ENCODE data around the gene CSMD2.
"Not testable (repeated sequence)": the region's sequence is repeated elsewhere in the genome, so short reads cannot be mapped to it uniquely, and the experiment has no call there.

The CSMD2 gene

DNA sequence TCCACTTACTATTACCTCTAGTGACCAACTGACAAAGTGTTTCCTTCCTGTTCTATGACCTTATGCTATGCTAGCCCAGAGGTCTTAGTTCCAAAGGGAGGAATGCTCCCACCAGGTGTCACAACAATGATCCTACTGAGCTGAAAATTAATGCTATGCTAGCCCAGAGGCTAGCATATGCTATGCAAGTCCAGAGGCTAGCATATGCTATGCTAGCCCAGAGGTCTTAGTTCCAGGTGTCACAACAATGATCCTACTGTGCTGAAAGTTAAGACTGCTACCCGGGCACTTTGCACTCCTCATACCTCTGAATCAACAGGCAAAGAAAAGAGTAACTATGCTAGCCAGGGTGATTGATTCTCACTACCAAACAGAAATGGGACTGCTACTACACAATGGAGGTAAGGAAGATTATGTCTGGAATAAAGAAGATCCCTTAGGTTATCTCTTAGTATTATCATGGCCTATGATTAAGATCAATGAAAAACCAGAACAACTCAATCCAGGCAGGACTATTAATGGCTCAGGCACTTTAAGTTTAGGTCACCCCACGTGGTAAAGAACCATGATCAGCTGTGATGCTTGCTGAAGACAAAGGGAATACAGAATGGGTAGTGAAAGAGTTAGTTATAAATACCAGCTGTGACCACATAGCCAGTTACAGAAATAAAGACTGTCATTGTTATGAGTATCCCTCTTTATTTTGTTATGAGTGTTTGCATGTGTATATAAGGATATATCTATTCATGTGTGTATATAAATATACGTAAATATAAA, 114.1 kb downstream of the CSMD2 start:
- DNase-seq = no peak

DNA sequence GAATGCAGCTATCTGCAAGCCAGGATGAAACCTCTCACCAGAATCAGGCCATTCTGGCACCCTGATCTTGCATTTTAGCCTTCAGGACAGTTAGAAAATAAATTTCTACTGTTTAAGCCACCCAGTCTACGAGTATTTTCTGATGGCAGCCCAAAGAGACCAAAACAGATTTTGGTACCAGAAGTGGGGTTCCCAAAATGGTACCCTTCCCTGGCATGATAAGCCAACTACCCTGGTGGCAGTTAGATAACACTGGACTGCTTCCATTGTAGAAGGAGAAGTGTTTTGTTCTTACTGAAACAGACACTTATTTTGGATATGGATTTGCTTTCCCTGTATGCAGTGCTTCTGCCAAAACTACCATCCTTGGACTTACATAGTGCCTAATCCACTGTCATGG, 115.0 kb downstream of the CSMD2 start:
- no peak for DNase-seq

DNA sequence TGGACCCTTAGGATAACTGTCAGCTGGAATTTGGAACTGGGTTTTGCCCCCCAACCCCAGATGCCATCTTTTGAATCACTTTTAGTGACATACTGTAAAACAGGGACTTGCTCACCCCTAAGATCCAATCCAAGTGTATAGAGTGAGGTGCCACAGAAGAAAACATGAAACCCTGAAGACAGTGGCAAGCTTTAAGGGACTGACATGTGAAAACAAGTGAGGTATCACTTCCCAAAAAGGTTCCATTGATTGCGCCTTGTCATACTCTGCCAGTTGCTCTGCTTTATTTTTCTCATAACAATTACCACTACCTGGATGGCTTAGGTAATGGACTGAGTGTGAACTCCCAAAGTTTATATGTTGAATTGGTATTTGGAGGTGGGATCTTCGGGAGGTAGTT, 115.6 kb downstream of the CSMD2 start:
- DNase-seq = no peak

DNA sequence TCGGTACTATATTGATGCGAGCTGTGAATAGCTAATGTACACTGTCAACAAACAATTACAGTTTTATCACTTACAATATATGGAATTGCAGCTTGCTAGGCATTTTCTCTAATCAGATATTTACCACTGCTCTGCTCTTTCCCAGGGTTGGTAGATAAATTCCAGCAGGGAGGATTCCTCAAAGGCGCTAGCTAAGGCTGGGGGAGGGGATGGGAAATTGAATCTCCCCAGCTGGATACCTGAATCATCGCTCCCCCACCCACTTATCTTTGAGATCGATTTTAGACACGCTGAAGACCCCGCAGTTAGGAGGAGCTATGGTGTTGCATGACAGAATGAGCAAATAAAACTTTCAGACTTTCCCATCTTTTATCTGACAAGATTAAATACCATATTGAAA, 127.2 kb downstream of the CSMD2 start:
- DNase-seq = no peak

DNA sequence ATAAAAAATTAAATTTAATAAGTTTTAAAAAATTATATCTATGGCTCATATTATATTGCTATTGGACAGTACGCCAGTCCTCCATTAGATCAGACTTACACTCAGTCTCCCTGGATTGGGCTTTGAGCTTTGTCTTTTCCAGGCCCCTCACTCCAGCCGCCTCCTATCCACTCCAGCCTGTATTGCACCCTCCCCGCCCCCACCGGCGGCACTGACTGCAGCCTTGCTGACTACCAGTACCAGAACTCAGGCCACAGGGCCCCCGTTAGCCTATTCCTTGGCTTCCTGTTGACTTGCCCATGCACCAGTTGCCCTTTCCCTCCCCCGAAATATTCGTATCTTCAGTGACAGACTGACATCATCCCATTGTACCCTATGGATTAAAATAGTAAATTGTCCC, 127.9 kb downstream of the CSMD2 start:
- DNase-seq = no peak

DNA sequence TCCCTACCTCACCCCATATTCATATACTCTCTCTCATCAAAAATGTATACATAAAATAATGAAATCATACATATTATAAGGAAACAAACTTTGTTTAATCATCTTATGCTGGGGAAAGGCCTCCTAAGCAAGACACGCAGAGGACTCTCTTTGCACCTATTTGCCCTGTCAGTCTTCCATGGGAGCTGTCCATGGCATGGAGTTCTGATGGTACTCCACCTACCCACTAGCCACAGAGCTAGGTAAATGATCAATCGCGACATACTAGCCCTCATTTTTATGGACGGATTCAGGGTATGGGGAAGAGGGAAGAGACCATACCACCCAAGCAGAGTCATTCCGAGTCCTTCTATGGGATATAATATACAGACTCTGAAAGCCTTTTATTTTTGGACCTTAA, 131.0 kb downstream of the CSMD2 start:
- DNase-seq = no peak

DNA sequence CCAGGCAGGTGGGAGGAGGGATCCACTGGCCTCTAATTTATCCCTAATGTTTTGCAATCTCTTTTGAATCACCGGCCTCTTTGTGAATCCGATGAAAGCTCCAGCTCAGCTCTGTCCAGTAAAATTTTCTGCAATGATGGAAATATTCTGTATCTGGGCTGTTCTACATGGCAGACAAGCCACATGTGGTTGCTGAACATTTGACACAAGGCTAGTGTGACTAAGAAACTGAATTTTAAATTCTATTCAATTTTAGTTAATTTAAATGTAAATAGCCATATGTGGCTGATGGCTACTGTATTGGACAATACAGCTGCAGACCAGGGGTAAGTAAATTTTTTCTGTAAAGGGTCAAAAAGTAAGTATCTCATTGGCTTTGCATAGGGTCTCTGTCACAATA, 135.1 kb downstream of the CSMD2 start:
- no peak for DNase-seq

DNA sequence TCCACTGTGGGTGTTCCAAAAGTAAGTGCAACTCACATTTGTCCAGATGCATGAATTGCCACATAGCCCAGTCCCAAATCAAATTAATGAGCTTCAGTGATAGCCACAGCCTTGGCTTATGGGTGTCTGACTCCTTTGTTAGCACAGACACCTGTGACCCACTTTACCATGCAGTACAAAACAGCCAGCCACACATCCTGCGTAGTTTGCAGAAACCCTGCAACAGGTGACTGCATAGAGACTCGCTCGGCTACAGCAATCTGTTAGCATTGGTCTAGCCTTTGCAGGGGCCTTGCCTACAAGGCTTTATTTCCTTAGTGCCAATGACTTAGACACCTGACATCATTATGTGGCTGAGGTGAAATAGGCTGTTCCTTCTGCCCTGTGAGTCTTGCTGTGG, 135.5 kb downstream of the CSMD2 start:
- DNase-seq = no peak

DNA sequence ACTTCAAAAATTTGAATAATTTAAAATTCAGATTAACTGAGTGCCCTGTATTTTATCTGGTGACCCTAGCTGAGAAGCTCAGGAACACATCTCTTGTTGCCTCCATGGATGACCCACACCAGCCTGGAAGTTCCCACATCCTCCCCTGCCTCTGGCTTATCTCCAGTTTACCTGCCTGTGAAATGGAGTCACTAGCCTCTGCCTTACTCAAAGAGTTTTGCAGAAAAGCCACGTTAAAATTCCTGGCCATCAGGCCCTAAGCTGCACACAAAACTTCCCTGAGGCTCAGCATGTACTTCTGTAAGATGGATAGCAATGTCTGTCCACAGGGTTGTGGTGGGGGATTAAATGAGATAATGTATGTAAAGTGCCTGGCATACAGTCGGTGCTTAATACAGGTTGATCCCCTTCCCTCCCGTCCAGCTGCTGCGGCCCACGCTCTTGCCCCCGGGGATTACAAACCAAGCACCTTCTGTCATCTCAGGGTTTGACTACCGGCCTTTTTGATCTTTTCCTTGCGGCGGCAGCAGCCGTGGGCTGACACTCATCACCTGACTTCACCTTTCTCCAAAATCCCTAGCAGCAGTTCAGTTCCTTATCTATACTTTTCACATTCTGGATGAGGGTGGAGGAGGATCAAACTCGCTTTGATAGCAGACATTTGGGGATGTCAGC, 136.5 kb downstream of the CSMD2 start:
- no peak for DNase-seq

DNA sequence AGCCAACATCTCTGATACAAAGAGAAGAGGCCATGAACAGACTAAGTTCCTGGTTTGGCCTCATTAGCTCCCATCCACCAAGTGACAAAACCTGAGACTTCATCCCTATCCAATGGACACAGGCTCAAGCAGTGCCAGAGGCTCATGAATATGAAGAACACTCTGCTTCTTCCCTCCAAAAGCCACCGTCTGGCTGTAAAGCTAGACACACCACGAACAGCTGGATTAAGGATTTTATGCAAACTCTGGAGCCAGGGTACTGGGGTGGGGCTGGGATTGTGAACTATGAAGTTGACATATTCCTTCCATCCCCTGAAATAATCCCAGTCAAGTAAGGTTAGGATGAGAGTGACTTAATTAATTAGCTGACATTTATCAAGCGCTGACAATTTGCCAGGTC, 139.4 kb downstream of the CSMD2 start:
- no peak for DNase-seq

DNA sequence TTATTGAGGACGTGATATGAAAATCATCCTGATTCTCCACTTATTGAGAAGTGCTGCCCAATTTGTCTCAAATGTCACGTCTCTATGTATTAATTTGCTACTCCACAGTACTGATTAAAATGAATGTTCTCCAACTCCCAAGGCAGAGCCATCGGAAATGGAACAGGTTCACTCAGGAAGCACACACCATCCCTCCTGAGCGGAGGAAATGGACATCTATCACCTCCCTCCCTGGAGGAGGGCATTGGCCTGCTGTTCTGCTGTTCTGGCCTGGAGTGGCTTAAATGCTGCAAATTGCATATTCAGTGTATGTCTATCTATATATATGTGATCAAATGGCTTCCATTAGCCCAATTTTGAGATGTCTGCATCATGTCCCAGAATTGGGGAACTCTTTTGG, 140.5 kb downstream of the CSMD2 start:
- DNase-seq = no peak

DNA sequence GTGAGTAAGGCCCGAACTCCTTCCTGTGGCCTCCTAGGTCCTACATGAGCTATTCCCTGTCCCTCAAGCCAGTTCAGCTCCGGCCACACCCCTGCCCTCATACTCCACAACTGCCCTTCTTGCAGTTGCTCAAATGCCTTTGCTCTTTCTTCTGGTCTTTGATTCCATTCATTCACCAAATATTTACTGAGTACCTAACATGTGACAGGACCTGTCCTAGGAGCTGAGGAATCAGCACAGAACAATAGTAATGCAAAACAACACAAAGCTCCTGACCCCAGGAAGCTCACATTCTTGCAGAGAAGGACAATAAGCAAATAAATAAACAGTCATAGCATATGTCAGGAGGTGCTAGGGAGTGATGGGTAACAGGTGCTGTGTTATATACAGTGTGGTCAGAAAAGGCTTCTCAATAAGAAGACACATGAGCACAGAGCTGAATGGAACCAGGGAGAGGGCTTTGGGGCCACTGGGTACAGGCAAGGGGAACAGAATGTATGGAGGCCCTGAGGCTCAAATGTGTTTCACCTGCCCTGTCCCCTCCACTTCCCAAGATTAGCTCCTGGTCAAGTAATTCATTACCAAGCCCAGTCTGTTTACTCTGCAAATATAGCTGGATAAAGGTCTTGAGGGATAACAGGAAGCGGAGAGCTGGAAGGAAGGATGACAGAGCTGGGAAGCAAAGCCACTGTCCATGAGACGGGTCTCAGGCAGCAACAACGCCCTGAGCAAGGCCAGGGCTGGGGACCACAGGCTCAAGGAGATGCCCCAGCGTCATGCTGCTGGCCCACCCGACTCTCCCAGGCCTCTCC, 145.1 kb downstream of the CSMD2 start:
- DNase-seq = no peak

DNA sequence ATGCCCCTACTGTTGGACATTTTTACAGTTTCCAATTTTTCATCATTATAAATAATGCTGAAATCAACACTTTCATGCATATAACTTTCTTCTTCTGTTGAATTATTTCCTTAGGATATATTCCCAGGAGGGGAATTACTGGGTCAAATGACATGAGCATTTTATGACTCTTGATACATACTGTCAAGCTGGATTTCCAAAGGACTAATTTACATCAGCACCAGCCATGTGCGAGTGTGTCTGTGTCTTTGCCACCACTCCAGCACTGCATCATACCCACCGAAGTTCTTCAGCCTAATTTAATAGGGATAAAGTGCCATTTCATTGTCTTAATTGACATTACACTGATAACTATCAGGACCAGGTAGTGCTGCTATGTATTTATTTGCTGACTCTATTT, 146.7 kb downstream of the CSMD2 start:
- DNase-seq = no peak

DNA sequence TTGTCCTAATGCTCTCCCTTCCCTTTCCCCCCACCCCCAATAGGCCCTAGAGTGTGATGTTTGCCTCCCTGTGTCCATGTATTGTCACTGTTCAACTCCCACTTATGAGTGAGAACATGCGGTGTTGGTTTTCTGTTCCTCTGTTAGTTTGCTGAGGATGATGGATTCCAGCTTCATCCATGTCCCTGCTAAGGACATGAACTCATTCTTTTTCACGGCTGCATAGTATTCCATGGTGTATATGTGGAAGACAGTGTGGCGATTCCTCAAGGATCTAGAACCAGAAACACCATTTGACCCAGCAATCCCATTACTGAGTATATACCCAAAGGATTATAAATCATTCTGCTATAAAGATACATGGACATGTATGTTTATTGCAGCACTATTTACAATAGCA, 148.7 kb downstream of the CSMD2 start:
- not testable (repeated sequence) for DNase-seq

DNA sequence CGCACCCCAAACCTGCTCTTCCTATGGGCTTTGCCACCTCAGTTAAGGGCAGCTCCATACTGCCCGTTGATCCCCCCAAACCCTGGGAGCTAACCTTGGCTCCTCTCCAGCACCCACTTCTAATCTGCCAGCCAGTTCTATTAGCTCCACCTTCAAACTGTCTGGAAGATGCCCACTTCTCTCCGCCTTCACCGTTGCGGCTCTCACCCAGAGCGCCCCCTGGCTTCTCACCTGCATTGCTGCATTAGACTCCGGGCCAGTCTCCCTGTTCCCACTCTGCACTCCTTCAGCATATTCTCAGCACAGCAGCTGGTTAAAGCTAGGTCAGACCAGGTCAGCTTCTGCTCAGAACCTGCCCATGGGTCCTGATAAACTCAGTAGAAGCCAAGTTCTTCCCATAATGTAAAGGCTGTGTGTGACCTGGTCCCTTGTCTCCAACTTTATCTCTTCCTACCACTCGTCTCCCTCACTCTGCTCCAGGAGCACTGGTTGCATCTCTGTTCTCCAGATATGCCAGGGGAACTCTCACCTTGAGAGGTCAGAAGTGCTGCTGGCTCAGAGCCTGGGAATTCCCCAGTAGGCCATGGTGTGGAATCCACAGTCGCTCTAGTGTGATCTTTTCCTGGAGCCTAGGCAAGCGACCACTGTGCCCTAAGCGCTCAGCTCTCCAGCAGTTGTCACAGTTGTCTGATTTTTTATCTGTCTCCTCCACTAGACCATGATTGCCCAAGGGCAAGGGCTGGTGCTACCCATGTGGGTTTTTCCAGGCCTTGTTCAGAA, 150.9 kb downstream of the CSMD2 start:
- DNase-seq = no peak

DNA sequence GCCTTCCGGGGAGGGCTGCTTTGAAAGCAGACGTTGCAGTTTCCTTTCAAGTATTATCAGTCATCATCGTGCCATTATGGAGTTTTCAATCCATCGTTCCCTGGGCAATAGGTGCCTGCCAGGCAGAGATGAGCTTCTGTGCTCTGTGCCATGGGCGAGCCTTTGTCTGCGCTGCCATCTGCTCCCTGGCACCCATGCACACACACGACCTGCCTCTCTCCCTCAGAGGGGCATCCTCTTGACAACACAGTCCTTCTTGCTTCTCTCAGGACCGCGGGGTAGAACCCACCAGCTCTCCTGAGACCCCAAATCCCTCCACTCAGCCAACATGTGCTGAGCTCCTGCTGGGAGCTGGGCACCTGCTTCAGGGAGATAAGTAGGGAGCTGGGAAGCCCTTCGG, 151.9 kb downstream of the CSMD2 start:
- DNase-seq = no peak

DNA sequence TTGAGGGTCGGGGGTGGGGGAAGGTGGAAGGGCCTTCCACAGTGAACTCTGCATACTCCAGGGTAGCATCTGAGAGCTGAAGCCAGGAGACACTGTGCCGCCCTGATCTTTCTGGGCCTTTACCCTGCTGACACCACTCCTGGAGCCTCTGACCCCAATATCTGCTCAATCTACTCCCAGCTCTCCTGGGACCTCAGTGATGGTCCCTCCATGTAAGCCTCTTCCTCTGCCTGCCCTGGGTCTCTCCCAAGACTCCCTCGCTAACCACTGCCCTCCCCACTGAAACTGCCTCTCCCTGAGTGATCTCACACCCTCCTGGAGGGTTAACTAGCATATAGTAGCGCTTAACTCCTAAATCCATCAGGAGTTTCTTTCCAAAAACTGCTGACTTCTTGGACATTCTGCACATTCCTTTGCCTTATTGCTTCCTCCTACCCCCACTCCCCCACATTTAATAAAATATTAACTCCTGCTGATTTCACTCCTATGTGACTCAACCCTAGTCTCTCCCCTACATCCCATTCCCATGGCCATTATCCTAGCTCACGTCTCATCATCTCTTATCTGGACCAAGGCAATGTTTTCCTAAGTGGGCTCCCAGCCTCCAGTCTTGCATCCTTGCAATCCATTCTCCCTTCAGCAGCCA, 155.6 kb downstream of the CSMD2 start:
- DNase-seq = no peak

DNA sequence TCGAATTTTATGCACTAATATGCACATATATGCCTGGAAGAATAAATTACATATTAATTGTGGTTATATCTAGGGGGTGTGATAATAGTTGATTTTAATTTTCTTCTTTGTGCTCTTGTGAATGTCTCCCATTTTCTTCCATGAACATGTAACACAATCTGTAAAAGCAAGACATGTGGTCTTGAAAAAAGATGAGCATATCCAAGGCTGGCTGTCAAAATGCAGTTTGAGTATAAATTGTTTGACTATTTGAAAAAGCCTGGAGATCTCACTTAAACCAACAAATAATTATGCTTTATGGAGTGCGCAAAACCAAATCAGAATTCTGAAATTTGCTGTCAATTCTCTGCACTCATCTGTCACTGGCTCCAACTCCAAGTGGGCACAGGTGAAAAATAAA, 157.3 kb downstream of the CSMD2 start:
- DNase-seq = no peak

DNA sequence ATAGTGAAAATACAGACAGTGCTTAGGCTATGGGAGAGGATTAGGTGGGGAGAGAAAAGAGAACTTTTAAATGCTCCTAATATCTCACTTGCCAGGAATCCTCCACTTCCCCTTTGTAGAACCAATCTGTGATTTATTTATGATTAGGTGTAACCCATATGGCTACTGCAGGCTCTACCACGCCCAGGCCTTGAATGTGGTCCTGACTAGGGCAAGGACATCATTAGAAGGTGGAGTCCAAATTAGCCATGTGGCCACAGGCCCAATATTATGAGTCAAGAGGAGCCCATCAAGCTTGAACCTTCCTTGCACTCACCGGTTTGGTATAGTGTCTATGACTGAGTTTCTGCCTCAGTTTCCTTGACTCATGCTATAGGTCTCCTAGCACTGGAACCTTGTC, 159.7 kb downstream of the CSMD2 start:
- no peak for DNase-seq

DNA sequence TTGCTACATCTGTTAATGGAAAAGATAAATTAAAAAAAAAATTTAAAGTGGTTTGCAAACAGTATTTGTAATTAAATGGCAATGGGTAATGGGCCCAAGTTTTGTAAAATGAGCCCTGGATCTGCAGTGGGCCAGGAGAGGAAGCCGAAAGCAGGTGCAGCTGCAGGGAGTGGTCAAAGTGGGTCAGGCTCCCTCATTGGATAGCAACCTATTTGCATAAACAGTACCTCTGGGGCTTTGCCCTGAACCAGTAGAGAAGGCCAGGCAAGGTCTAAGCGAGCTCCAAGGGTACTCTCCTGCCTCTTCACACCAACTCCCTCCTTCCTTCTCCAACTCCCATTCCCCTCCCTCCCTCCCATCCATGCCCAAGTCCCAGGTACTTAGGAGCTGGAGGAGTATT, 162.2 kb downstream of the CSMD2 start:
- no peak for DNase-seq

DNA sequence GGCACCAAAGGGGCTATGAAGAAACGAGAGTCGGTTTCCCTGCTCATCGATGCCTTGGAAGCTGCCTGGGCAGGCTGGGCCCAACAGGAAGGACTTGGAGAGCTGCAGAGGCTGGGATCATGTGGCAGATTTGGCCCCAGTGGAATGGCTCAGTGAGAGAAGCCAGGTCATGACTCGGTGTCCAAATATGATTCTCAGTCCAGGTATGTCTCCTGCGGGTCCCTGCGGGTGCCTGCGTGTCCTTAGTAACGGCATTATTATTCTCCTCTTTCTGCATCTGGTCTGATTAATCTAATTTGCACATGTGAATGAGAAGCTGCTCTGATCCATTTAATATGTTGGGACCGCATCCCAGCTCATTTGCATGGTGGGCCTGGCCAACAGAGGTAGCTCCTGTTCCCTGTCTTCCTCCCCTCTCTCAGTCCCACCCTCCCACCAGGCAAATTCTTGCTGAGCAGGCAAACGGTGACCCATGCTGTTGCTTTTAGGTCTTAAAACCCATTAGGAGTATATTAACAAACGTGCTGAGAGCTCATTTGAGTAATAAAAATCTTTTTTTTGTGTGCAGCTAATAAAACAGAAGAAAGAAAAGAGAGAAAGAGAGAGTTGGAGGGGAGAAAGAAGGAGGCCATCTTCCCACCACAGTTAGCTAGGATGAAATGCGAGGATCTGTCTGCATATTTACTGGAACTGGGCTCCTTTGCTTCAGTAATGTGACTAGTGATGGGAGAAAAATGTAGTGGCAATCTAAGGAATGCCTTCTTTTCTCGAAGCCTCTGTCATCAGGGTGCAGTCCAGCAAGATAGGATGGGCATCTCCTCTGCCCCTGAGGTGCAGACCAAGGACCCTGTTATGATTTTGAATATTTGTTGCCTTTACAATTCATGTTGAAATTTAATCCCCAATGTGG, 167.6 kb downstream of the CSMD2 start:
- no peak for DNase-seq

DNA sequence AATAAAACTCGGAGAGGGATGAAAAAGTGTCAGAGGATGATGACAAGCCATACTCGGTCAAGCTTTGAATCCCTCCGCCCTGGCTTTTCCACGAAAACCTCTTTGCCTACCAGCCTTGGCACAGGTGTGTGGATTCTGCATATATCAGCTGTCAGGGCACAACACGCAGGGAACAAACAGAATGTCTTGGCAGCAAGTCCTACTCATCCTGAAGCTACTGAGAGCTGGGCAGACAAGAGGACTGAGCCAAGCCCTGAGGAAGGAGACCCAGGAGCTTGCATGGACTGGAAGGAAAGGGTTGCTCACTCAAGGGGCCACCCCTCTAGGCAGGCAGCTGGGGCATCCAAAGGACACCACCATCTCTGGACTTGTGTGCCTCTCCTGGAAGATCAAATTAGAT, 168.7 kb downstream of the CSMD2 start:
- DNase-seq = no peak

Measured in activated T-cell treated with anti-CD3 and anti-CD28 coated beads, Interleukin-2, amount 50 U/mL, for 1 hour (primary cell).